ENCODE data around the gene PBRM1. TPM values are rescaled to one million over a fixed set of nuclear protein-coding genes. Genes with fewer than 3 reads are reported as not detected.

The PBRM1 gene
- total and polyA plus RNA-seq, 2 of the 8 experiments (the other 6 are each of a cell fraction or from before 2014, with no cell fraction given) = 19.3 to 65.8 TPM

GRCh38 chr3:52685285-52685708, 416 bp downstream of the PBRM1 start:
- Histone ChIP-seq H4K91ac (replicated peaks; ENCODE audit: insufficient read length, low read length) (no peak overlapping the region), H2AFZ (ENCODE audit: low read length) (0 out of 2 replicates have a peak overlapping the region, but pooled peaks have one; percentile 25), H3K79me2 (ENCODE audit: control insufficient read depth in 1 of 2, insufficient read depth in 2 of 2, low read length in 2 of 2) (peaks cover 9 to 78% of the 10 kb centered on the region in 2 experiments), H3K27ac (ENCODE audit: low read depth, low read length) (peak overlapping the region; percentile 92; the same call in 1 of the 2 replicates), H4K8ac (ENCODE audit: extremely low read depth, insufficient read depth, low read length) (peak overlapping the region; percentile 98), H3K36me3 (ENCODE audit: control insufficient read depth in 2 of 4, insufficient read depth in 4 of 4, low read length in 3 of 4) (peaks cover 30 to 40% (median 32%) of the 10 kb centered on the region in 4 experiments), H2BK12ac (ENCODE audit: low read depth, low read length) (no peak overlapping the region), H3K9ac (replicated peaks in 1 of 4; ENCODE audit: extremely low read depth in 1 of 4, low read depth in 3 of 4, low read length in 3 of 4) (peak overlapping the region; percentile 76 to 99 (median 94)), H3K23me2 (ENCODE audit: low read depth, low read length) (no peaks in the 10 kb centered on the region), H3K9me3 (ENCODE audit: insufficient read depth in 2 of 2, low read depth in 1 of 2, low read length in 1 of 2) (no peaks in the 10 kb centered on the region), H4K5ac (ENCODE audit: insufficient read length, low read depth, low read length) (no peak overlapping the region), H3K23ac (ENCODE audit: insufficient read length) (no peak overlapping the region), H2BK15ac (ENCODE audit: low read length) (no peak overlapping the region), H2BK20ac (ENCODE audit: low read length) (no peak overlapping the region), H2AK5ac (ENCODE audit: low read depth, low read length) (no peak overlapping the region), H3K56ac (replicated peaks; ENCODE audit: insufficient read length, low read depth, low read length) (peak overlapping the region; percentile 50), H3K4me2 (ENCODE audit: insufficient read depth in 1 of 2, low read depth in 2 of 2, low read length in 2 of 2) (peak overlapping the region; percentile 45 to 60), H3K4me3 (ENCODE audit: extremely low read depth in 1 of 4, insufficient read depth in 2 of 4, low read depth in 3 of 4, low read length in 4 of 4) (peak overlapping the region; percentile 75 to 99 (median 94)), H3K18ac (ENCODE audit: extremely low read depth, low read length) (no peak overlapping the region), H3K4me1 (replicated peaks in 1 of 4; ENCODE audit: control insufficient read depth in 3 of 4, insufficient read depth in 4 of 4, low read length in 3 of 4) (peaks cover 0 to 2% (median under 1%) of the 10 kb centered on the region in 4 experiments; a peak in 3 of 7 replicates), H3K4ac (replicated peaks; ENCODE audit: insufficient read length, low read depth, low read length) (no peak overlapping the region), H2BK5ac (ENCODE audit: low read depth, low read length) (no peak overlapping the region), H2BK120ac (replicated peaks; ENCODE audit: low read depth, low read length) (no peak overlapping the region), H3K79me1 (ENCODE audit: low read depth, low read length) (peaks cover 5% of the 10 kb centered on the region; the same call in 1 of the 2 replicates), H3K14ac (ENCODE audit: insufficient read length) (no peak overlapping the region), H4K20me1 (replicated peaks in 1 of 2; ENCODE audit: control insufficient read depth in 1 of 2, insufficient read depth in 2 of 2, low read length in 2 of 2) (peaks cover 0 to 1% of the 10 kb centered on the region in 2 experiments), H3K27me3 (replicated peaks in 1 of 4; ENCODE audit: control insufficient read depth in 3 of 4, extremely low read depth in 1 of 4, insufficient read depth in 3 of 4, low read length in 3 of 4) (no peaks in the 10 kb centered on the region)
- CTCF ChIA-PET (ENCODE audit: partially characterized antibody) = interaction anchor here (1.0 kb wide), 1 partner anchor 20 kb away, joined by 3 read pairs; no protein-coding TSS in a partner anchor
- no peak for FAIRE-seq
- WGBS, 2 experiments (ENCODE audit: extremely low coverage in 1 of 2, insufficient coverage in 1 of 2, insufficient read length in 1 of 2, insufficient replicate concordance in 2 of 2, low coverage in 1 of 2, low lambda C conversion rate in 2 of 2, missing lambda C conversion rate in 1 of 2) = 0% methylated on average over 29 of the region's 41 CpGs; no CpG with 5 or more reads in 1 of the 2 experiments
- POLR2A ChIA-PET (ENCODE audit: partially characterized antibody) = interaction anchor here (0.8 to 16.2 kb wide), 10 partner anchors 8 to 346 kb away, joined by 3 to 347 read pairs (median 6); partner anchors contain the start of genes GLT8D1 and SPCS1
- DNase-seq (ENCODE audit: low read depth in 1 of 2, low spot score in 2 of 2) = no peak
- peak; percentile 76 for TF ChIP-seq CTBP2 (IDR thresholded peaks at IDR 0.05; ENCODE audit: borderline replicate concordance, insufficient read depth, insufficient read length, low read length)
- TF ChIP-seq TAF1 (IDR thresholded peaks at IDR 0.05; ENCODE audit: low read depth, low read length) = no peak
- peak; percentile 20 to 27; a peak in 1 of 4 replicates for TF ChIP-seq HDAC2 (IDR thresholded peaks at IDR 0.05; ENCODE audit: borderline replicate concordance in 1 of 2, low read depth in 2 of 2, low read length in 2 of 2)
- TF ChIP-seq TCF12 (IDR thresholded peaks at IDR 0.05; ENCODE audit: low read depth, low read length) = 0 out of 2 replicates have a peak, but pooled peaks have one; percentile 55
- TF ChIP-seq, protein P1, sequence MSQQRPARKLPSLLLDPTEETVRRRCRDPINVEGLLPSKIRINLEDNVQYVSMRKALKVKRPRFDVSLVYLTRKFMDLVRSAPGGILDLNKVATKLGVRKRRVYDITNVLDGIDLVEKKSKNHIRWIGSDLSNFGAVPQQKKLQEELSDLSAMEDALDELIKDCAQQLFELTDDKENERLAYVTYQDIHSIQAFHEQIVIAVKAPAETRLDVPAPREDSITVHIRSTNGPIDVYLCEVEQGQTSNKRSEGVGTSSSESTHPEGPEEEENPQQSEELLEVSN (IDR thresholded peaks at IDR 0.05) = peak; percentile 78
- 0 out of 2 replicates have a peak, but pooled peaks have one; percentile 8 for TF ChIP-seq YY1 (IDR thresholded peaks at IDR 0.05; ENCODE audit: low read depth, low read length)
- TF ChIP-seq, protein P2, sequence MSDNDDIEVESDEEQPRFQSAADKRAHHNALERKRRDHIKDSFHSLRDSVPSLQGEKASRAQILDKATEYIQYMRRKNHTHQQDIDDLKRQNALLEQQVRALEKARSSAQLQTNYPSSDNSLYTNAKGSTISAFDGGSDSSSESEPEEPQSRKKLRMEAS (IDR thresholded peaks at IDR 0.05) = peak; percentile 69
- TF ChIP-seq SAP30 (IDR thresholded peaks at IDR 0.05; ENCODE audit: insufficient read depth, insufficient replicate concordance, low read length) = peak; percentile 82
- TF ChIP-seq, protein P3, sequence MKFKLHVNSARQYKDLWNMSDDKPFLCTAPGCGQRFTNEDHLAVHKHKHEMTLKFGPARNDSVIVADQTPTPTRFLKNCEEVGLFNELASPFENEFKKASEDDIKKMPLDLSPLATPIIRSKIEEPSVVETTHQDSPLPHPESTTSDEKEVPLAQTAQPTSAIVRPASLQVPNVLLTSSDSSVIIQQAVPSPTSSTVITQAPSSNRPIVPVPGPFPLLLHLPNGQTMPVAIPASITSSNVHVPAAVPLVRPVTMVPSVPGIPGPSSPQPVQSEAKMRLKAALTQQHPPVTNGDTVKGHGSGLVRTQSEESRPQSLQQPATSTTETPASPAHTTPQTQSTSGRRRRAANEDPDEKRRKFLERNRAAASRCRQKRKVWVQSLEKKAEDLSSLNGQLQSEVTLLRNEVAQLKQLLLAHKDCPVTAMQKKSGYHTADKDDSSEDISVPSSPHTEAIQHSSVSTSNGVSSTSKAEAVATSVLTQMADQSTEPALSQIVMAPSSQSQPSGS (IDR thresholded peaks at IDR 0.05; ENCODE audit: low read length) = no peak

Data from H1 (cell line).